Measurements from ENCODE around the gene NCF2.

- TF ChIP-seq CTCF (IDR thresholded peaks at IDR 0.05) (no peak), EZH2 (IDR thresholded peaks at IDR 0.05; ENCODE audit: borderline replicate concordance, insufficient read depth, low read depth, low read length, poor library complexity, severe bottlenecking) (no peak)
These were observed 29.5 kb upstream of the NCF2 start for GRCh38 chr1:183619781-183620180.

Data from B cell (primary cell).